GM18868 (cell line): Measurements from ENCODE around the gene SIRT5.

Experiments used
- ATAC-seq: cut with Tn5 transposase; IDR thresholded peaks from one replicate; pipeline ENCODE4 v1.9.1; 2021; ENCODE audit warnings: mild to moderate bottlenecking, moderate library complexity; ENCODE audit not compliant: unreplicated experiment

Gene SIRT5

GRCh38 chr6:13574571-13575376 is at the start of gene SIRT5:
Gene SIRT5 (plus strand): TSS chr6:13574601. CDS start chr6:13584111, 9,510 bp downstream.
- ATAC-seq: peak; percentile 57

DNA sequence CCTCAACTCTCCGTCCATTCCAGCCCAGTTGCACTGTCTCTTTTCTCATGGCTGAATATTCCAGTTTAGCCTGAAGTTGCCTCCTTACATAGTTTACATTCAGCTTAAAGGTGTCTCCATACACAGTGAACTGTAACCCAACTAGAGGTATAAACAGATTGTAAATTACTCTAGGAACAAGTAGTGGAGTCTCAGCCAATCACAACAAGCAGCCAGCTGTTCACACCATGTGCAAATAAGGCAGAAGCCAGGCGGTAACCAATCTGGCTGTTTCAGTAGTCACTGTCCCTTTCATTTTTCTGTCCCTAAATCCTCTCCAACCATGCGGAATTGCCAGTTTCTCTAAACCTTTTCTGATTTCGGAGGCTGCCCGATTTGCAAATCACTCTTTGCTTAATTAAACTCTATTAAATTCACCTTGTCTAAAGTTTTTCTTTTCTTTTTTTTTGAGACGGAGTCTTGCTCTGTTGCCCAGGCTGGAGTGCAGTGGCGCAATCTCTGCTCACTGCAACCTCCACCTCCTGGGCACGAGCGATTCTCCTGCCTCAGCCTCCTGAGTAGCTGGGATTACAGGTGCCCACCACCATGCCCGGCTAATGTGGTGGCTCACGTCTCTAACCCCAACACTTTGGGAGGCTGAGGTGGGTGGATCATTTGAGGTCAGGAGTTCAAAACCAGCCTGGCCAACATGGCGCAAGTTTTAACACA is 49.4 kb upstream of the SIRT5 start:
- no peak for ATAC-seq

DNA sequence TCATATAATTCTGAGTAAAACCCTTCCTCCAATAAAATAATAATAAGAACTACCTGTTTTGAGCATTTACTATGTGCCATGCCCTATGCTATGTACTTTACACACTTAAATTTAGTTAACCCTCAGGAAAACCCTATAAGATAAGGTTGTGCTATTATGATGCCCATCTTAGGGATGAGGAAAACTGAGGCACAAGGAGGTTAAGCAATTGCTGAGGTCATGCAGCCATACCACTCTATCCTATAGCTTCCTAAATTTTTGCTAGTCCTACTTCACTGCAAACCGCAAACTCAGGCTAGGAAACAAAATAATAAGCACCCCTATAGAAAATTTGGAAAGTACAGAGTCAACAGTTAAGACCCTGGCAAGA is 48.1 kb upstream of the SIRT5 start:
- no peak for ATAC-seq

GRCh38 chr6:13526727-13527670 is 47.4 kb upstream of the SIRT5 start:
- peak; percentile 70 for ATAC-seq

DNA sequence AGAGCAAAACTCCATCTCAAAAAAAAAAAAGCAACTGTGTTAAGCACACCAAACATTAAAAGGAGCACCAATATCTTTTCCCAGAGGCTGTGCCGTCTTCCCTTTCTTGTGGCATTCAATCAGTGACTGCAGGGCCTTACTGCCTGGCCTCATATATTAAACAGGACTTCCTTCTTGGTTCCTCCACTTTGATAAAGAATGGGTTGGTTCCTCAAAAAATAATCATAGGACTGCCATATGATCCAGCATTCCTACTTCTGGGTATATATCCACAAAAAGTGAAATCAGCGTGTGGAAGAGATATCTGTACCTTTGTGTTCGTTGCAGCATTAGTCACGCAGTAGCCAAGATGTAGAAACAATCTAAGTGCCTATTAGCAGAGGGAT is 46.7 kb upstream of the SIRT5 start:
- no peak for ATAC-seq

- ATAC-seq: no peak
Measured at GRCh38 chr6:13528232-13528631, 46.2 kb upstream of the SIRT5 start.

GRCh38 chr6:13528777-13529343 is 45.5 kb upstream of the SIRT5 start:
- ATAC-seq: no peak

- no peak for ATAC-seq
Measured at GRCh38 chr6:13531956-13532355, 42.4 kb upstream of the SIRT5 start.

DNA sequence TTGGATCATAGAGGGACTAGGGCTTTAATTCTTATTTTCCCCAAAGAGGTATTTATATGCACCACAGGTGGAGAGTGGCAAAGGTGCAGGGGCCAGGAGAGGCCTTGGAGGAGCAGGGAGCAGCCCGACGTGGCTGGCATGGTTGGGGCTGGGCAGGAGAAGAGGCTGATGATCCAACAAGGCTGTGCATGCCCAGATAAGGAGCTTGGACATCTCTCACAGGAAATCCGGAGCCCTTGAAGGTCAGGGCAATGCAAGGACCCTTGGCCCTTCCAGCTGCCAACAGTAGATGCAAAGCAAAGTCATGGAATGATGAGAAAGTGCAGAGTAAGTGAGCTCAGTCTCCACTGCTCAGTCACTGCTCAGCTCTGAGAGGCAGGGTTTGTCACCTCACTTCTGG is 39.9 kb upstream of the SIRT5 start:
- no peak for ATAC-seq

- ATAC-seq: no peak
Measured at GRCh38 chr6:13535306-13535705, 39.1 kb upstream of the SIRT5 start.

DNA sequence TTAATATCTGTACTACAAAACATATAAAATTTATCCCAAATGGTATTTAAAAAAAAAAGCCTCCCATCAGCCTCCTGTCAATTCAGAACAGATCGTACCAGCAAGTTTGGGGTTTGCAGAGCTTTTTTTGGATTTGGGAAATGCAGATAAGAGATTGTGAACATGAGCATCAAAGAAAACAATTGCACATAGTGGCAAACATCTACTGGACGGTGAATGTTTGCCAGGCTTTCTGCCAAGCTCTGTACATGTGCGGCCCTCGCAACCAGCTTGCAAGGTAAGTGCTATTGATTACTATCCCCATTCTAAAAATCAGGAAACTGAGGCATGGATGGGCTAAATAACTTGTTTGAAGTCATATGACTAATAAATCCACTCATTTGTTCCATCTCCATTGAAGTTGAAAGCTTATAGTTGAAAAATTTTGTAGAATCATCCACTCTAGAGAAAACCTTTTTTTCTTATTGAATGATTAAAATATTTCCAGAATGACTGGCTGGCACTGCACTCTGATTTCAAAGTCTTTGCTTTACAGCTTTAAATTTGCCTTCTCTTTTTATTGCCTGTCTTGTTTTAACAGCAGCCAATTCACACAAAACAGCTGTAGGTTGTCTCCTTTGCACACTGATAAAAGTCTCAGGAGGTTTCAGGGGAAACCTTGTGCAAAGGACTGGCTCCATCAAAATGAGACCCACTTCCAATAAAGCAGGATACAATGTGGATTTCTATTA is 37.4 kb upstream of the SIRT5 start:
- ATAC-seq: no peak

DNA sequence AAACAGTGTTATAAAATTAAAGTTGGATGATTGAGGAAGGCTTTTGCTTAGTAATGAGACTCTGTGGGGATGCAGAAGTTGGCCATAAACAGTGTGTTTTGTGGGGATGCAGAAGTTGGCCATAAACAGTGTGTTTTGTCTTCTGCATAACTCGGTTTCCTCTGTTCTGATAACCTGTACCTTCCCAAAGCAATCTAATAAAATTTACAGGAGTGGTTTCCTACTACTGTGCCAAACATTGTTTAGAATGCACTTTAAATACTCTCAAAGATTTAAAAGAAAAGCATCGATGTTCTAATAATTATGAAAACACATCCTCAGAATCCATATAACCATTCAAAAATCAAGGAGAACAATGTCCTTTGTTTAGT is 36.9 kb upstream of the SIRT5 start:
- ATAC-seq: no peak

GRCh38 chr6:13538084-13538483 is 36.3 kb upstream of the SIRT5 start:
- no peak for ATAC-seq

DNA sequence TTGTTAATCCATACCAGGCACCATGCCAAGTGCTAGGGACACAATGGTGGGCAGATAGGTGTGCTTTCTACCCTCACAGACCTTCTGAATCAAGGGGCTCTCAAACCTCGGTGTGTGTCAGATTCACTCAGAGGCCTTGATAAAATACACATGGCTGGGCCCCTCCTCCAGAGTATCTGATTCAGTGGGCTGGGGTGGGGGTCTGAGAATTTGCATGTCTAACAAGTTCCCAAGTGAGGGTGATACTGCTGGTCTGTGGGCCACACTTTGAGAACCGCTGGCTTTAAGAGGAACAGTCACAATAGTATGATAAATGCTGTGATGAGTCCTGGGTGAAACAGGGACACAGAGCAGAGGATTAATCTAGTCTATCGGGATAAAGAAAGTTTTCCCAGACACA is 35.8 kb upstream of the SIRT5 start:
- ATAC-seq: no peak

- ATAC-seq: no peak
Measured at GRCh38 chr6:13539572-13539971, 34.8 kb upstream of the SIRT5 start.

DNA sequence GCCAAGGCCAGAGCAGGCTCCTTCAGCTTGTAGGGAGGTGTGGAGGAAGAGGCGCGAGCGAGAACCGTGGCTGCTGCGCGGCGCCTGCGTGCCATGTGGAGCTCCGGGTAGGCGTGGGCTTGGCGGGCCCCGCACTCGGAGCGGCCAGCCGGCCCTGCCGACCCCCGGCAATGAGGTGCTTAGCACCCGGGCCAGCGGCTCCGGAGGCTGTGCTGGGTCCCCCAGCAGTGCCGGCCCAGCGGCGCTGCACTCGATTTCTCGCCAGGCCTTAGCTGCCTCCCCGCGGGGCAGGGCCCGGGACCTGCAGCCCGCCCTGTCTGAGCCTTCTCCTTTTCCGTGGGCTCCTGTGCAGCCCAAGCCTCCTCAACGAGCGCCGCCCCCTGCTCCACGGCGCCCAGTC is 32.9 kb upstream of the SIRT5 start:
- no peak for ATAC-seq

GRCh38 chr6:13544454-13545186 is 29.8 kb upstream of the SIRT5 start:
- ATAC-seq: no peak

GRCh38 chr6:13545885-13546284 is 28.5 kb upstream of the SIRT5 start:
- ATAC-seq: no peak

DNA sequence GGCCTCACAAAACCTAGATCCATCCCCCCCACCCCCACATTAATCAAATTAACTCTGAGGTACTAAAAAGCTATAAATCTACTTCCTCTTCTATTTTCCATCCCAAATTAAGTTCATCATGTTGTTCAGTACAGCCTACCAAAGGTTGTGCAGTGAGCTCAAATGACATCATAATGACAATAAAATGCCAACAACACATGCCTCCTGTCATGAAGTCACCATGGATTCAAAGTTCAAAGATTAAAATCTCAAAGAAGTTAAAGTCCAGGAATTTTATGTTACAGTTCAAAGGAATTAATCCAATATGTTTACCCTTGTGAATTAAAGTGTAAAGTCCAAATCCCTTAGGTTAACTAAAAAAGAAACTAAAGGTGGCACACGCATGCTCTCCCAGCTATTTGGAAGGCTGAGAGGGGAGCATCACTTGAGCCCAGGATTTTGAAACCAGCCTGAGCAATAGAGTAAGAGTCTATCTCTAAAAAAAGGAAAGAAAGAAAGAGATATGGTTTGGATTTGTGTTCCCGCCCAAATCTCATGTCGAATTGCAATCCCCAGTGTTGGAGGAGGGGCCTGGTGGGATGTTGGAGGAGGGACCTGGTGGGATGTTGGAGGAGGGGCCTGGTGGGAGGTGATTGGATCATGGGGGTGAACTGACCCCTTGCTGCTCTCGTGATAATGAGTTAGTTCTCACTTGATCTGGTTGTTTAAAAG is 25.7 kb upstream of the SIRT5 start:
- no peak for ATAC-seq
